GM21723 (cell line): ENCODE results near the gene BEX4.
"Not testable (repeated sequence)": the region's sequence is repeated elsewhere in the genome, so short reads cannot be mapped to it uniquely, and the experiment has no call there.

Source experiments
- ATAC-seq: cut with Tn5 transposase; IDR thresholded peaks from one replicate; pipeline ENCODE4 v1.9.1; 2021; ENCODE audit warnings: mild to moderate bottlenecking, moderate library complexity; ENCODE audit not compliant: unreplicated experiment

Gene BEX4

GRCh38 chrX:103214870-103215424 lies at the start of gene BEX4:
TSS of gene BEX4 (plus strand) at chrX:103215108. CDS start at chrX:103216154, 1,046 bp downstream.
- peak; percentile 97 for ATAC-seq

GRCh38 chrX:103170216-103170615 lies 44.7 kb upstream of the BEX4 start:
- no peak for ATAC-seq

- no peak for ATAC-seq
These were observed 43.6 kb upstream of the BEX4 start for GRCh38 chrX:103171353-103171752.

GRCh38 chrX:103175256-103175655 lies 39.7 kb upstream of the BEX4 start:
- ATAC-seq, result not testable (repeated sequence)

- peak; percentile 72 for ATAC-seq
These were observed 38.8 kb upstream of the BEX4 start for GRCh38 chrX:103175944-103176753.

- ATAC-seq, result no peak
These were observed 37.4 kb upstream of the BEX4 start for GRCh38 chrX:103177556-103177955.

GRCh38 chrX:103183912-103184311 lies 31.0 kb upstream of the BEX4 start:
- ATAC-seq, result no peak

- no peak for ATAC-seq
These were observed 26.9 kb upstream of the BEX4 start for GRCh38 chrX:103187953-103188475.

GRCh38 chrX:103197721-103198306 lies 17.1 kb upstream of the BEX4 start:
- no peak for ATAC-seq

GRCh38 chrX:103198668-103199067 lies 16.2 kb upstream of the BEX4 start:
- not testable (repeated sequence) for ATAC-seq

- no peak for ATAC-seq
These were observed 13.9 kb upstream of the BEX4 start for GRCh38 chrX:103201041-103201440.

GRCh38 chrX:103210056-103210455 lies 4.9 kb upstream of the BEX4 start:
- ATAC-seq, result no peak

- ATAC-seq, result no peak
These were observed 3.7 kb upstream of the BEX4 start for GRCh38 chrX:103211012-103211715.

- no peak for ATAC-seq
These were observed 2.0 kb upstream of the BEX4 start for GRCh38 chrX:103212749-103213457.

GRCh38 chrX:103215425-103215991 lies 600 bp downstream of the BEX4 start:
- peak; percentile 27 for ATAC-seq

- ATAC-seq, result no peak
These were observed 5.8 kb downstream of the BEX4 start for GRCh38 chrX:103220511-103221323.

- not testable (repeated sequence) for ATAC-seq
These were observed 11.0 kb downstream of the BEX4 start for GRCh38 chrX:103225918-103226317.

GRCh38 chrX:103233263-103233662 lies 18.4 kb downstream of the BEX4 start:
- no peak for ATAC-seq

- ATAC-seq, result no peak
These were observed 20.0 kb downstream of the BEX4 start for GRCh38 chrX:103234869-103235268.
